ENCODE data around the gene IPO11. TPM values are rescaled to one million over a fixed set of nuclear protein-coding genes. Genes with fewer than 3 reads are reported as not detected.

The IPO11 gene
- total RNA-seq = 17.7 and 26.7 TPM in 2 replicates

DNA sequence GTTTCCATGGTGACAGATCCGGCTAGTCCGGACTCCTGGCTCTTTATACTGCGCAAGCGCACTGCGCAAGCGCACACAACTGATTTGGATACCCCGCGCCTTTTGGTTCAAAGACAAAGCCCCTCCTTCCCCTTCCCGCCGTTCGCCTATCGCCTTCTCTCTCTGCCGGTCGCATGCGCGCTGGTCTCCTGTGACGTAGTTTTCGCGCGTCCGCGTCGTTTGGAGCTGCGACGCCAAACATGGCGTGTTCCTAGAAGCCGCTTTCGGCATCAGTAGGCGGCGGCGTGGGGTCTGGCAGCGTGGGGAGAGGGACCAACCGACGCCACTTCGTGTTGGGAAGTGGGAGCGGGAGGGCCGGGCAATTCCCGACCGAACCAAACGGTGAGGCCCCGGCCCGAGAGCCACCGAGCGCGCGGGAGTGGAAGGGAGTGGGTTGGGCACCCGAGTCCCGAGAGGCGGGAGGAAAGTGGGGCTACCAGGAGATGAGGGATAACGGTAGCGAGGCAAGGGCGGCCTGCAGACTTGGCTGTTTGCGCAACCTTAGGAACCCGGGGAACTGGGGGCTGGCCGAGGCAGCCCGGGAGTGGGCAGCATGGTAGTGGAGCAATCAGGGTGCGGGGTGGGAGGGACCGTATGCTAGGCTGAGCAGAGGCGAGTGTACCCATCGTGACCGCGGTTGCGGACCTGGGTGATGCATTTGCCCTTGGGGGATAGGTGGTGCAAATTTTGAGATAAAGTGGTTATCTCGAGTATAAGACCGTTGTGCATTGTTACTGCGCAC lies at the start of gene IPO11:
IPO11 (plus strand) TSS at position 215 of the 781 bp plus-strand sequence. CDS start 24,517 bp downstream, outside the sequence.

DNA sequence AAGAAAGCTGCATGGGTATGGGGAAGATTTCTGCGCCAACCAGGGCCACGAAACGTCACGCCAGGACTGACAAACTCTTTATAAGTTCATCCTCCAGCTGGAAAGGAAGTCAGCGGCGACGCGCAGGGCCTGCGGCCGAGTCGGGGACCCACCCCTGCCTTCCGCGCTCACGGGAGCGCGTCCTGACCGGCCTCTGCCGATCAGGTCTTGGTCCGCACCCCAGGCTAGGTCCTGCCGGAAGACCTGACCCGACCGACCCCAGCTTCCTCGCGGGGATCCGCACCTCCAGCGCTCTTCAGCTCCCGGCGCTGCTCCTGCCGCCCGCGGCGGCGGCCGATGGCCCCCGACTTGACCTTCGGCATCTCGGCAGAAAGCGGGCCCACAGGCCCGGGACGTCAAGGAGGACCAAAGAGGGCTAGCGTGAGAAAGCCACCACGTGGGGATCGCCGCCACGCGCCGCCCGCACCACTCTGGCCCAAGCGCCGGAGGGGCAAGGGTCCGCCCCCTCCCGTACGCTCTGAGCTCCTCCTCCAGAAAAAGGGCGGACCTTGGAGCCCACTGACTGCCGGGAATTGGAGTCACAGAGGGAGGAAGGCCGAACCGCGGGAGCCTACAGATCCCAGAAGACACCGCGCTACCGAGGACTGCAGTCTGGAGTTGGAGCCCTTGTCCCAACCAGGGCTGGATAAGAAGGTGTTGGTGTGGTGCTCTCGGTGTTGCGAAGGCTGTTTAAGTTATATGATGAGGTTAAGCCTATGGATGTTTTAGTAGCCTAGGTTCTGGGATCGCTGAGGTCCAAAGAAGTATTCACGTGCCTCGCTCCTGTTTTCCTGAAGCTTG lies 8.9 kb upstream of the IPO11 start, which contains the start of gene DIMT1:
DIMT1 (minus strand) TSS at position 495 of the 840 bp plus-strand sequence; CDS start at position 362, 133 bp downstream.

DNA sequence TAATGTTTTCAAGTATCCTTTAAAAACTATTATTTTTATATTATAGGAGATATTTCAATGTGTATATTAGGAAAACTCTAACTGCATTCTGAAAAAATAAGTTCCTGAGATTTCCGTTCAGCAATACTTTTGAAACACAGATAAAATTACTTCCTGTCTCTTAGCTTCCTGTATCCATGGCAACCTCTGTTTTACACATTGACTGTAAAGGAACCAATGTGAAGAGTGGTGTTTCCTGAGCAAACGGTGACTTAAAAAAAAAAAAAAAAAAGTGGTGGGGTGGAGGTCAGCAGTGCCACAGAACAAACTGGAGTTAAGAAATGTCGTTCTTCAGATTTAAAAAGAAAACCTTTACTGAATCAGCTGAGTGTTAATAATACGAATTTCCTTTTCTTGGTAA lies 166.0 kb downstream of the IPO11 start, which contains the start of gene LRRC70:
LRRC70 (plus strand) TSS at position 280 of the 400 bp plus-strand sequence. CDS start 620 bp downstream, outside the sequence.

Small RNA genes within 50 kb of the gene (small RNA-seq; reads per million reads assigned to genes)
- gene CKS1BP3 (not detected), gene RNU6-661P (not detected)

Other genes starting within 250 kb of the IPO11 start
- gene KIF2A, start 106.6 kb upstream of the IPO11 start, total RNA-seq = 41.6 and 44.8 TPM in 2 replicates
- gene DIMT1, start 8.9 kb upstream of the IPO11 start, total RNA-seq = 14.1 and 35.5 TPM in 2 replicates
- gene LRRC70, start 166.1 kb downstream of the IPO11 start, total RNA-seq = 0.65 and 2.0 TPM in 2 replicates